Measurements from ENCODE around the gene MCEMP1.

Gene MCEMP1

DNA sequence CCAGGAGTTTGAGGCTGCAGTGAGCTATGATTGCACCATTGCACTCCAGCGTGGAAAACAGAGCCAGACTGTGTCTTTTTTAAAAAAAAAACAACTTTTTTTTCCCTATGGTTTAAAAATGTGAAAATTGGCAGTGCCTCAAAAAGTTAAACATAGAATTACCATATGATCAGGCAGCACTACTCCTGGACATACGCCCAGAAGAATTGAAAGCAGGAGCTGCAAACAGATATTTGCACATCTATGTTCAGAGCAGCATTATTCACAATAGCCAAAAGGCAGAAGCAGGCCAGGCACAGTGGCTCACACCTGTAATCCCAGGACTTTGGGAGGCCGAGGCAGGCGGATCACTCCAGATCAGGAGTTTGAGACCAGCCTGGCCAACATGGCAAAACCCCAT, 11.8 kb upstream of the MCEMP1 start:
- Histone ChIP-seq H3K4me1 (ENCODE audit: insufficient read depth, poor library complexity, severe bottlenecking) (no peaks in the 10 kb centered on the region), H3K36me3 (ENCODE audit: low read depth) (no peaks in the 10 kb centered on the region), H3K27me3 (ENCODE audit: insufficient read depth, poor library complexity, severe bottlenecking) (no peaks in the 10 kb centered on the region), H3K4me3 (ENCODE audit: severe bottlenecking) (no peak overlapping the region), H3K9me3 (ENCODE audit: severe bottlenecking) (no peaks in the 10 kb centered on the region), H3K27ac (ENCODE audit: poor library complexity, severe bottlenecking) (no peak overlapping the region)
- TF ChIP-seq, protein P1, sequence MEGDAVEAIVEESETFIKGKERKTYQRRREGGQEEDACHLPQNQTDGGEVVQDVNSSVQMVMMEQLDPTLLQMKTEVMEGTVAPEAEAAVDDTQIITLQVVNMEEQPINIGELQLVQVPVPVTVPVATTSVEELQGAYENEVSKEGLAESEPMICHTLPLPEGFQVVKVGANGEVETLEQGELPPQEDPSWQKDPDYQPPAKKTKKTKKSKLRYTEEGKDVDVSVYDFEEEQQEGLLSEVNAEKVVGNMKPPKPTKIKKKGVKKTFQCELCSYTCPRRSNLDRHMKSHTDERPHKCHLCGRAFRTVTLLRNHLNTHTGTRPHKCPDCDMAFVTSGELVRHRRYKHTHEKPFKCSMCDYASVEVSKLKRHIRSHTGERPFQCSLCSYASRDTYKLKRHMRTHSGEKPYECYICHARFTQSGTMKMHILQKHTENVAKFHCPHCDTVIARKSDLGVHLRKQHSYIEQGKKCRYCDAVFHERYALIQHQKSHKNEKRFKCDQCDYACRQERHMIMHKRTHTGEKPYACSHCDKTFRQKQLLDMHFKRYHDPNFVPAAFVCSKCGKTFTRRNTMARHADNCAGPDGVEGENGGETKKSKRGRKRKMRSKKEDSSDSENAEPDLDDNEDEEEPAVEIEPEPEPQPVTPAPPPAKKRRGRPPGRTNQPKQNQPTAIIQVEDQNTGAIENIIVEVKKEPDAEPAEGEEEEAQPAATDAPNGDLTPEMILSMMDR (IDR thresholded peaks at IDR 0.05; ENCODE audit: poor library complexity, severe bottlenecking) = no peak
- no peak for DNase-seq (ENCODE audit: low spot score)
- no peak for ATAC-seq (ENCODE audit: low read depth)

DNA sequence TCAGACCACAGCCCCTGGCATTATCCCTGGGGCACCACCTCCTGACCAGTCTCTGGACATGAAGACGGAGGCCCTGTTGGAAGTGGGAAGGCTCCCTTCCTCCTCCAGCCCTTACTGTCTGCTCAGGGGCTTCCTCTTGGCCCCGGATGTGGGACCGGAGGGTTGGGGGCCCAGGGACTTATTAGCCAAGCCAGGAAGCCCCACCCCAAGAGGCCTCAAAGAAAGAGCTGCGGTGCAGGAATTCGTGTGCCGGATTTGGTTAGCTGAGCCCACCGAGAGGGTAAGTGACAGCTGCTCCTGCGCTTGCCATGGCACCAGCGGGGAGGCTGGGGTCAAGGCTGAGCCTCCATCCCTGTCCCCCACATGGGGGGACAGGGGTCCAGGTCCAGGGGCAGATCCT, 8.0 kb upstream of the MCEMP1 start, which contains the start of gene RETN:
TSS of gene RETN (plus strand) at position 208 of the 400 bp plus-strand sequence. CDS start 278 bp downstream, outside the sequence.
- Histone ChIP-seq H3K36me3 (ENCODE audit: low read depth) (no peaks in the 10 kb centered on the region), H3K27me3 (ENCODE audit: insufficient read depth, poor library complexity, severe bottlenecking) (peaks cover 7% of the 10 kb centered on the region), H3K4me3 (ENCODE audit: severe bottlenecking) (no peak within 1 kb of the TSS)

DNA sequence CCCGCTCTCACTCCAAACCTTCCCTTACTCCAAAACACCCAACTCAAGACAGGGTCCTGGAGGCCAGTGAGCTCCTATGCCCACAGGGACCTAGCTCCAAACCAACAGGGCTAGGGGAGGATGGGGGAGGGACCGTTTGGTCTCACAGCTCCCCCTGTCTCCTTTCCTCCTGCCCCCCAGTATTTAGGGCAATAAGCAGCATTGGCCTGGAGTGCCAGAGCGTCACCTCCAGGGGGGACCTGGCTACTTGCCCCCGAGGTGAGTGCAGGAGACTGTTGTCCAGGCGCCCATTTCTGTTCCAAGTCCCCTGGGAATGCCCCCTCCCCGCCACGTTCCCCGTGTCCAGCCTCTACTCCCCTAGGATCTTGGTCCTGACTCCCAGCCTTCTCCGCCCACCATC, 7.2 kb upstream of the MCEMP1 start:
- H3K9me3 ChIP-seq (ENCODE audit: severe bottlenecking) = no peaks in the 10 kb centered on the region
- H3K36me3 ChIP-seq (ENCODE audit: low read depth) = no peaks in the 10 kb centered on the region
- TF ChIP-seq, protein P1 (IDR thresholded peaks at IDR 0.05; ENCODE audit: poor library complexity, severe bottlenecking) = no peak
- H3K27me3 ChIP-seq (ENCODE audit: insufficient read depth, poor library complexity, severe bottlenecking) = peaks cover 7% of the 10 kb centered on the region
- ATAC-seq (ENCODE audit: low read depth) (no peak), DNase-seq (ENCODE audit: low spot score) (no peak)
- H3K4me3 ChIP-seq (ENCODE audit: severe bottlenecking) = no peak overlapping the region
- H3K27ac ChIP-seq (ENCODE audit: poor library complexity, severe bottlenecking) = no peak overlapping the region
- no peaks in the 10 kb centered on the region for H3K4me1 ChIP-seq (ENCODE audit: insufficient read depth, poor library complexity, severe bottlenecking)

More for the DNA sequence above, 8.0 kb upstream of the MCEMP1 start, which contains the start of gene RETN:
- DNase-seq (ENCODE audit: low spot score) = no peak
- Histone ChIP-seq H3K9me3 (ENCODE audit: severe bottlenecking) (no peaks in the 10 kb centered on the region), H3K4me1 (ENCODE audit: insufficient read depth, poor library complexity, severe bottlenecking) (no peaks in the 10 kb centered on the region), H3K27ac (ENCODE audit: poor library complexity, severe bottlenecking) (no peak within 1 kb of the TSS)
- TF ChIP-seq, protein P1 (IDR thresholded peaks at IDR 0.05; ENCODE audit: poor library complexity, severe bottlenecking) = no peak
- ATAC-seq (ENCODE audit: low read depth) = no peak

DNA sequence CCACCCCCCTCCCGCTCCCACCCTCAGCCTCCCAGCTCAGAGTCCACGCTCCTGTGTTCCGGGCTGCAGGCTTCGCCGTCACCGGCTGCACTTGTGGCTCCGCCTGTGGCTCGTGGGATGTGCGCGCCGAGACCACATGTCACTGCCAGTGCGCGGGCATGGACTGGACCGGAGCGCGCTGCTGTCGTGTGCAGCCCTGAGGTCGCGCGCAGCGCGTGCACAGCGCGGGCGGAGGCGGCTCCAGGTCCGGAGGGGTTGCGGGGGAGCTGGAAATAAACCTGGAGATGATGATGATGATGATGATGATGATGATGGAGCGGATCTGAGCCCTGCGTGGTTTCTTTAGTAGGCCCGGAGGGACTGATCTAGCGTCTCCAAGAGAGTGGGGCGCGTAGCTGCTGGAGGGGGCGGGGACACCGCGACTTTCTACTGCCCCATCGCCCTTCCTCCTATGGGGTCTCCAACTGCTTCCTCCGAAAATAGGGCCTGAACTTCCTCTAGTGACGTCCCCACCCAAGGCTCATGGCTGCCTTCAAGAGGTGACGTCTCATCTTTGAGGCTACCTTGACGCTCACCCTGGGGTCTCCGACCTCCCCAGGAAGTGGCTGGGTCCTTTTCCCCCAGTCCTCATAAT, 6.6 kb upstream of the MCEMP1 start:
- Histone ChIP-seq H3K27ac (ENCODE audit: poor library complexity, severe bottlenecking) (no peak overlapping the region), H3K4me3 (ENCODE audit: severe bottlenecking) (peak overlapping the region; percentile 5), H3K27me3 (ENCODE audit: insufficient read depth, poor library complexity, severe bottlenecking) (peaks cover 7% of the 10 kb centered on the region), H3K4me1 (ENCODE audit: insufficient read depth, poor library complexity, severe bottlenecking) (no peaks in the 10 kb centered on the region), H3K9me3 (ENCODE audit: severe bottlenecking) (no peaks in the 10 kb centered on the region), H3K36me3 (ENCODE audit: low read depth) (no peaks in the 10 kb centered on the region)
- DNase-seq (ENCODE audit: low spot score) (no peak), ATAC-seq (ENCODE audit: low read depth) (no peak)
- TF ChIP-seq, protein P1 (IDR thresholded peaks at IDR 0.05; ENCODE audit: poor library complexity, severe bottlenecking) = no peak

DNA sequence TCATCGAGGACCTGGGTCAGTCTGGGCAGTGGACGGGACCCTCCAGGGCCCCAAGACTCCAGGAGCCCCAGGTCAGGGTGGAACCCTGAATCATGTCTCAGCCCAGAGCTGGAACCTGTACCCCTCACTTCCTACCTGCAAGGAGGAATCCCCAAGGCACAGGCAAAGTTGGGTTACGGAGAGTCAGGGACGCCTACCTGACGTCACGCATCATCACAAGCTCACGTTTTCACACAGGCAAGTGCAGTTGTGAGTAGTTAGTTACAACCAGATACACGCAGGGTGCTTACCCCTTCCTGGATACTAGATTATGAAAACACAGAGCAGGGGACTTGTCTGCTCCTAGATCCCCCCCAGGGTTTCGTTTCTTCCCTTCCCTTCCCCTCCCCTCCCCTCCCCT, 6.1 kb upstream of the MCEMP1 start:
- no peak overlapping the region for H3K27ac ChIP-seq (ENCODE audit: poor library complexity, severe bottlenecking)
- ATAC-seq (ENCODE audit: low read depth) = no peak
- H3K4me3 ChIP-seq (ENCODE audit: severe bottlenecking) = no peak overlapping the region
- no peaks in the 10 kb centered on the region for H3K36me3 ChIP-seq (ENCODE audit: low read depth)
- no peaks in the 10 kb centered on the region for H3K4me1 ChIP-seq (ENCODE audit: insufficient read depth, poor library complexity, severe bottlenecking)
- TF ChIP-seq, protein P1 (IDR thresholded peaks at IDR 0.05; ENCODE audit: poor library complexity, severe bottlenecking) = no peak
- no peak for DNase-seq (ENCODE audit: low spot score)
- peaks cover 7% of the 10 kb centered on the region for H3K27me3 ChIP-seq (ENCODE audit: insufficient read depth, poor library complexity, severe bottlenecking)
- no peaks in the 10 kb centered on the region for H3K9me3 ChIP-seq (ENCODE audit: severe bottlenecking)

Measured in RWPE2 (cell line).